Spleen (tissue), 11 donors: ENCODE measurements around the gene ARHGEF7. TPM values are rescaled to one million over a fixed set of nuclear protein-coding genes. Genes with fewer than 3 reads are reported as not detected.

Source experiments
- DNase-seq: peaks from one replicate; pipeline ENCODE4 v3.0.0-alpha.2; 2020
- H3K27ac ChIP-seq, 8 donors: fragments of 200-600 bp; sonication (generic) in 7 of 8; 1 replicate in 4 of 8; 2 replicates in 4 of 8; pipeline versions ENCODE4 v1.5.0 to v1.8.0; 2016 to 2021; ENCODE audit warnings: inconsistent platforms in 4 of 8, mild to moderate bottlenecking in 4 of 8, moderate library complexity in 1 of 8
- H3K27me3 ChIP-seq, 7 donors: fragments of 200-600 bp; sonication (generic) in 6 of 7; replicated peaks in 1 of 7; 1 replicate in 4 of 7; 2 replicates in 3 of 7; pipeline versions ENCODE4 v1.5.0 to v1.8.0; 2016 to 2021; ENCODE audit warnings: inconsistent platforms in 3 of 7, mild to moderate bottlenecking in 1 of 7
- H3K36me3 ChIP-seq, 6 donors: fragments of 200-600 bp; sonication (generic) in 5 of 6; 1 replicate in 4 of 6; 2 replicates in 2 of 6; pipeline versions ENCODE4 v1.5.0 to v1.8.0; 2016 to 2021; ENCODE audit warnings: inconsistent platforms in 2 of 6
- H3K4me1 ChIP-seq, 6 donors: fragments of 200-600 bp; sonication (generic) in 5 of 6; 1 replicate in 3 of 6; 2 replicates in 3 of 6; pipeline versions ENCODE4 v1.5.0 to v1.8.0; 2016 to 2021; ENCODE audit warnings: inconsistent platforms in 3 of 6
- H3K4me3 ChIP-seq, 8 donors: fragments of 200-600 bp; sonication (generic) in 7 of 8; 1 replicate in 4 of 8; 2 replicates in 4 of 8; pipeline versions ENCODE4 v1.5.0 to v1.8.0; 2016 to 2021; ENCODE audit warnings: inconsistent platforms in 4 of 8, mild to moderate bottlenecking in 4 of 8, moderate library complexity in 2 of 8
- H3K9me3 ChIP-seq, 8 donors: fragments of 200-600 bp; sonication (generic) in 7 of 8; 1 replicate in 4 of 8; 2 replicates in 4 of 8; pipeline versions ENCODE4 v1.5.0 to v1.8.0; 2016 to 2021; ENCODE audit warnings: inconsistent platforms in 4 of 8
- CTCF ChIP-seq, 11 experiments: fragments of 200-600 bp in 7 of 11; fragments of 450-650 bp in 4 of 11; sonication (generic) in 4 of 11; IDR thresholded peaks in 8 of 11; conservative IDR thresholded peaks in 3 of 11; 1 replicate in 7 of 11; 2 replicates in 4 of 11; pipeline versions ENCODE4 v1.4.0 to v1.8.0; 2016 to 2021; ENCODE audit warnings: antibody characterized with exemption in 11 of 11, inconsistent platforms in 4 of 11, mild to moderate bottlenecking in 1 of 11
- POLR2A ChIP-seq, 3 donors: fragments of 450-650 bp; IDR thresholded peaks; one replicate each; pipeline ENCODE4 v1.5.1; 2017; ENCODE audit warnings: antibody characterized with exemption in 3 of 3, mild to moderate bottlenecking in 1 of 3
- POLR2AphosphoS5 ChIP-seq, 3 donors: sonication (generic); formaldehyde crosslinking; IDR thresholded peaks; one replicate each; pipeline ENCODE4 v1.5.1; 2017; ENCODE audit warnings: antibody characterized with exemption in 3 of 3
- WGBS, 5 donors: extraction: QIAGEN DNeasy Blood & Tissue Kit in 3 of 5; methylation state at CpG; one replicate each; pipeline versions ENCODE4 v1.1.5 to v1.1.7; 2013 to 2018; 5-methylcytosine and 5-hydroxymethylcytosine counted together
- intact Hi-C: fragments of 100-400 bp; cut with DNase I; formaldehyde crosslinking; loops from one replicate; pipeline ENCODE4 v1.15.0; 2023; ENCODE audit warnings: low total_unique reads
- polyA plus RNA-seq, 3 donors: library from polyadenylated mRNA; stranded (reverse); fragments of 200-250 nt; gene quantifications; one replicate each; pipeline ENCODE4 v1.2.1, GENCODE V29; 2013
- total RNA-seq, 7 donors: library from RNA; depleted of rRNA in 3 of 7; stranded (reverse); fragments of >200 nt in 3 of 7; fragmentation: NEBNext Ultra II Directional in 4 of 7; extraction: Animal tissue kit (Norgen Biotek cat#: 25700) in 4 of 7; gene quantifications; one replicate each; pipeline versions ENCODE4 v1.1.0 to v1.2.1, GENCODE V29; 2016 to 2021
- donor health status: healthy with polysubstance abuse.
- donor health status: DM: no; HTN: no; CAD: no; lungs with moderate emphysema.
- donor health status: DM: no; HTN: no; CAD: no.
- donor health status: Bipolar disorder and iron deficiency.
- donor health status: healthy.
- donor health status: DM: no; HTN: no; CAD: no.
- donor health status: DM: yes; HTN: yes; CAD: no.

The ARHGEF7 gene
- total and polyA plus RNA-seq, 10 donors, result 18.0 to 192 (median 114) TPM

GRCh38 chr13:111245576-111246384 lies 130.7 kb downstream of the ARHGEF7 start:
- no peaks in the 10 kb centered on the region for H3K27me3 ChIP-seq
- intact Hi-C loops, result no loop called here
- H3K4me1 ChIP-seq, result peaks cover 0 to 22% (median 0%) of the 10 kb centered on the region in 6 donors
- WGBS, 5 donors, result 91 to 95% (median 94%) methylated on average over 11 of the region's 11 CpGs
- peaks cover 9 to 100% (median 56%) of the 10 kb centered on the region in 6 donors for H3K36me3 ChIP-seq
- no peak for TF ChIP-seq POLR2AphosphoS5 (IDR thresholded peaks at IDR 0.05)
- TF ChIP-seq CTCF (IDR thresholded peaks at IDR 0.05 in 8 of 11, conservative IDR thresholded peaks at IDR 0.05 in 3 of 11), result no peak
- no peak for TF ChIP-seq POLR2A (IDR thresholded peaks at IDR 0.05)
- DNase-seq, result no peak
- no peak overlapping the region for H3K4me3 ChIP-seq
- no peaks in the 10 kb centered on the region for H3K9me3 ChIP-seq
- H3K27ac ChIP-seq, result peak overlapping the region in 1 of 8 donors; percentile 16

GRCh38 chr13:111247552-111247951 lies 132.4 kb downstream of the ARHGEF7 start:
- peak overlapping the region in 6 of 8 donors; percentile 23 to 73 (median 56) for H3K27ac ChIP-seq
- TF ChIP-seq CTCF (IDR thresholded peaks at IDR 0.05 in 8 of 11, conservative IDR thresholded peaks at IDR 0.05 in 3 of 11) (no peak), POLR2AphosphoS5 (IDR thresholded peaks at IDR 0.05) (no peak), POLR2A (IDR thresholded peaks at IDR 0.05) (no peak)
- H3K4me1 ChIP-seq, result peaks cover 0 to 34% (median 5%) of the 10 kb centered on the region in 6 donors
- peaks cover 9 to 100% (median 53%) of the 10 kb centered on the region in 6 donors for H3K36me3 ChIP-seq
- no peaks in the 10 kb centered on the region for H3K9me3 ChIP-seq
- H3K4me3 ChIP-seq, result no peak overlapping the region
- intact Hi-C loops, result no loop called here
- 83 to 92% (median 89%) methylated on average over 7 of the region's 7 CpGs for WGBS, 5 donors
- DNase-seq, result no peak
- H3K27me3 ChIP-seq, result no peaks in the 10 kb centered on the region

- intact Hi-C loops, result no loop called here
- no peak overlapping the region for H3K4me3 ChIP-seq
- DNase-seq, result no peak
- 71 to 87% (median 83%) methylated on average over 3 of the region's 3 CpGs for WGBS, 5 donors
- H3K27me3 ChIP-seq, result no peaks in the 10 kb centered on the region
- peaks cover 8 to 100% (median 56%) of the 10 kb centered on the region in 6 donors for H3K36me3 ChIP-seq
- no peak for TF ChIP-seq POLR2AphosphoS5 (IDR thresholded peaks at IDR 0.05)
- TF ChIP-seq CTCF (IDR thresholded peaks at IDR 0.05 in 8 of 11, conservative IDR thresholded peaks at IDR 0.05 in 3 of 11), result no peak
- TF ChIP-seq POLR2A (IDR thresholded peaks at IDR 0.05), result no peak
- H3K9me3 ChIP-seq, result no peaks in the 10 kb centered on the region
- peaks cover 0 to 34% (median 5%) of the 10 kb centered on the region in 6 donors for H3K4me1 ChIP-seq
- peak overlapping the region in 7 of 8 donors; percentile 42 to 73 (median 59) for H3K27ac ChIP-seq
These were observed 133.7 kb downstream of the ARHGEF7 start for GRCh38 chr13:111248822-111249221.

- intact Hi-C loops, result no loop called here
- WGBS, 5 donors, result 91 to 95% (median 92%) methylated on average over 12 of the region's 12 CpGs
- no peak for DNase-seq
- Histone ChIP-seq H3K4me1 (peaks cover 0 to 34% (median 5%) of the 10 kb centered on the region in 6 donors), H3K9me3 (no peaks in the 10 kb centered on the region), H3K27ac (peak overlapping the region in 6 of 8 donors; percentile 0 to 73 (median 56)), H3K36me3 (peaks cover 3 to 96% (median 48%) of the 10 kb centered on the region in 6 donors), H3K27me3 (no peaks in the 10 kb centered on the region), H3K4me3 (no peak overlapping the region)
- TF ChIP-seq CTCF (IDR thresholded peaks at IDR 0.05 in 8 of 11, conservative IDR thresholded peaks at IDR 0.05 in 3 of 11) (no peak), POLR2AphosphoS5 (IDR thresholded peaks at IDR 0.05) (no peak), POLR2A (IDR thresholded peaks at IDR 0.05) (no peak)
These were observed 134.7 kb downstream of the ARHGEF7 start for GRCh38 chr13:111249637-111250360.
